K562 (cell line): Measurements from ENCODE around the gene CEACAM18. TPM values are rescaled to one million over a fixed set of nuclear protein-coding genes. Genes with fewer than 3 reads are reported as not detected.

Experiments
- ATAC-seq: fragments of 200-7000 bp; cut with Tn5 transposase; 3 replicates; pipeline ENCODE4 v1.9.1; 2020; ENCODE audit warnings: moderate library complexity
- BruUV-seq: library from RNA; stranded (reverse); fragments of 400-500 nt; replicated peaks from 2 replicates; lab custom pipeline; 2021; lab: Mats Ljungman, UMichigan
- CTCF ChIA-PET: fragments of 300-600 bp; formaldehyde crosslinking; extraction: SDS; loops from one replicate; lab custom pipeline; 2021; ENCODE audit warnings: low intra/inter-chr PET ratio; lab: Yijun Ruan, JAX
- POLR2A ChIA-PET: fragments of 300-600, 350-650 bp; sonication (Branson Sonifier 250); formaldehyde crosslinking; extraction: SDS; loops from one replicate; lab custom pipeline; 2021; ENCODE audit warnings: antibody characterized with exemption, inconsistent platforms; lab: Yijun Ruan, JAX
- DNase-seq, 4 experiments: peaks; one replicate each; pipeline versions ENCODE4 v3.0.0 to v3.0.0-alpha.2; 2011 to 2018; ENCODE audit warnings: low spot score in 3 of 4, mixed read lengths in 3 of 4; ENCODE audit errors: extremely low read depth in 1 of 4
- FAIRE-seq: peaks from 2 replicates; lab custom pipeline; 2011; peaks lifted over from hg19 to GRCh38; lab: Jason Lieb, UNC
- H2AFZ ChIP-seq: 2 replicates; pipeline ENCODE4 v1.6.0; 2011; ENCODE audit warnings: low read depth, low read length, control low read depth, inconsistent platforms
- H3K27ac ChIP-seq: fragments of 200-600 bp; 3 replicates; pipeline ENCODE4 v1.8.0; 2011; ENCODE audit warnings: low read depth, mild to moderate bottlenecking, control low read depth, inconsistent platforms, low read length, moderate library complexity, mixed read lengths; ENCODE audit errors: extremely low read depth
- H3K27me3 ChIP-seq, 2 experiments: fragments of 300-600 bp in 1 of 2; 2 replicates in 1 of 2; 3 replicates in 1 of 2; pipeline versions ENCODE4 v1.6.0 to v1.8.0; 2011; ENCODE audit warnings: inconsistent platforms in 2 of 2, low read length in 2 of 2, mild to moderate bottlenecking in 1 of 2, mixed read lengths in 1 of 2, moderate library complexity in 1 of 2; ENCODE audit not compliant: control insufficient read depth in 2 of 2, insufficient read depth in 2 of 2
- H3K36me3 ChIP-seq: fragments of 300-600 bp; 3 replicates; pipeline ENCODE4 v1.8.0; 2011; ENCODE audit warnings: mild to moderate bottlenecking, low read length, inconsistent platforms; ENCODE audit not compliant: control insufficient read depth, insufficient read depth
- H3K4me1 ChIP-seq, 2 experiments: fragments of 200-600 bp in 1 of 2; replicated peaks in 1 of 2; 2 replicates in 1 of 2; 3 replicates in 1 of 2; pipeline versions ENCODE4 v1.5.1 to v1.8.0; 2011; ENCODE audit warnings: inconsistent platforms in 2 of 2, low read length in 2 of 2, mild to moderate bottlenecking in 1 of 2, mixed read lengths in 1 of 2, moderate library complexity in 1 of 2; ENCODE audit not compliant: control insufficient read depth in 2 of 2, insufficient read depth in 2 of 2
- H3K4me2 ChIP-seq: 2 replicates; pipeline ENCODE4 v1.6.1; 2011; ENCODE audit warnings: low read length, control low read depth, inconsistent platforms, mixed read lengths; ENCODE audit not compliant: insufficient read depth
- H3K4me3 ChIP-seq: fragments of 200-600 bp; sonication (generic), shearing (Covaris generic); 2 replicates; pipeline ENCODE4 v1.5.1; 2016; ENCODE audit warnings: control low read depth, inconsistent platforms
- H3K79me2 ChIP-seq: fragments of 200-600 bp; 3 replicates; pipeline ENCODE4 v1.8.0; 2011; ENCODE audit warnings: low read length, inconsistent platforms; ENCODE audit not compliant: control insufficient read depth, insufficient read depth
- H3K9ac ChIP-seq, 2 experiments: 2 replicates each; pipeline versions ENCODE4 v1.6.0 to v1.6.1; 2011; ENCODE audit warnings: low read depth in 2 of 2, low read length in 2 of 2, control low read depth in 1 of 2, inconsistent platforms in 1 of 2, mild to moderate bottlenecking in 1 of 2, mixed read lengths in 1 of 2; ENCODE audit not compliant: insufficient read depth in 1 of 2
- H3K9me1 ChIP-seq: one replicate; pipeline ENCODE4 v1.6.0; 2011; ENCODE audit warnings: inconsistent platforms, mild to moderate bottlenecking, low read length, moderate library complexity; ENCODE audit not compliant: control insufficient read depth, insufficient read depth
- H3K9me3 ChIP-seq: replicated peaks from 2 replicates; pipeline ENCODE4 v1.5.1; 2011; ENCODE audit warnings: low read depth, low read length, inconsistent platforms; ENCODE audit not compliant: control insufficient read depth, insufficient read depth
- H4K20me1 ChIP-seq: replicated peaks from 2 replicates; pipeline ENCODE4 v1.6.1; 2011; ENCODE audit warnings: low read length, inconsistent platforms, mixed read lengths; ENCODE audit not compliant: control insufficient read depth, insufficient read depth
- BCL6 ChIP-seq: fragments of 250-450 bp; sonication (Bioruptor Pico); IDR thresholded peaks from 2 replicates; pipeline ENCODE4 v1.4.0; 2020
- CBX5 ChIP-seq: IDR thresholded peaks from 2 replicates; pipeline ENCODE4 v1.6.1; 2014; ENCODE audit warnings: low read depth, borderline replicate concordance
- FOXJ3 ChIP-seq: sonication (generic); formaldehyde crosslinking; IDR thresholded peaks from 2 replicates; pipeline ENCODE4 v1.4.0; 2020; ENCODE audit warnings: mild to moderate bottlenecking, missing genetic modification reagents
- KLF1 ChIP-seq: fragments of 450-650 bp; IDR thresholded peaks from 2 replicates; pipeline ENCODE4 v1.6.1; 2016; ENCODE audit warnings: missing genetic modification characterization, missing compliant biosample characterization
- L3MBTL2 ChIP-seq: fragments of 450-650 bp; IDR thresholded peaks from 2 replicates; pipeline ENCODE4 v1.6.1; 2016; ENCODE audit warnings: mild to moderate bottlenecking, moderate library complexity
- MITF ChIP-seq: IDR thresholded peaks from 2 replicates; pipeline ENCODE4 v1.6.1; 2014; ENCODE audit warnings: antibody characterized with exemption
- MTF1 ChIP-seq: fragments of 250-450 bp; sonication (Bioruptor Pico); IDR thresholded peaks from 2 replicates; pipeline ENCODE4 v1.9.0; 2021; ENCODE audit warnings: moderate library complexity, mild to moderate bottlenecking, inconsistent platforms, borderline replicate concordance
- NCOA2 ChIP-seq, 2 experiments: fragments of 450-650 bp; IDR thresholded peaks; 2 replicates each; pipeline ENCODE4 v1.6.1; 2018; ENCODE audit warnings: mild to moderate bottlenecking in 2 of 2, moderate library complexity in 1 of 2; ENCODE audit not compliant: partially characterized antibody in 2 of 2
- TARDBP ChIP-seq: fragments of 450-650 bp; IDR thresholded peaks from 2 replicates; pipeline ENCODE4 v1.6.1; 2016
- U2AF2 ChIP-seq: fragments of 200-400 bp; formaldehyde crosslinking; optimal IDR thresholded peaks from 2 replicates; pipeline ENCODE3; 2017; ENCODE audit warnings: low read depth, mild to moderate bottlenecking, low read length
- ZNF239 ChIP-seq: fragments of 250-450 bp; sonication (Bioruptor Pico); IDR thresholded peaks from 2 replicates; pipeline ENCODE4 v1.4.0; 2020; ENCODE audit warnings: mild to moderate bottlenecking
- ZNF398 ChIP-seq: fragments of 250-450 bp; sonication (Bioruptor Pico); IDR thresholded peaks from 2 replicates; pipeline ENCODE4 v1.8.0; 2021; ENCODE audit warnings: moderate library complexity, mild to moderate bottlenecking, inconsistent platforms
- ZNF507 ChIP-seq: conservative IDR thresholded peaks from 2 replicates; pipeline ENCODE4 v1.6.1; 2017; ENCODE audit warnings: missing genetic modification characterization, missing compliant biosample characterization
- ZNF511 ChIP-seq: sonication (generic); formaldehyde crosslinking; IDR thresholded peaks from 2 replicates; pipeline ENCODE4 v1.8.0; 2022; ENCODE audit warnings: mild to moderate bottlenecking, missing genetic modification reagents
- ZNF583 ChIP-seq: fragments of 250-450 bp; sonication (Bioruptor Pico); IDR thresholded peaks from 2 replicates; pipeline ENCODE4 v1.4.0; 2020
- WGBS: fragments of 100-300 bp; shearing (Covaris generic); methylation state at CpG from one replicate; pipeline ENCODE4 v1.1.6; 2016; ENCODE audit warnings: low coverage, mixed read lengths; ENCODE audit not compliant: insufficient coverage; ENCODE audit errors: missing lambda C conversion rate; 5-methylcytosine and 5-hydroxymethylcytosine counted together
- in situ Hi-C: fragments of 300-500 bp; cut with MboI; formaldehyde crosslinking; loops from 4 replicates; pipeline ENCODE4 v1.15.0; 2018; ENCODE audit warnings: inconsistent platforms, mixed read lengths
- intact Hi-C: fragments of 100-400 bp; cut with micrococcal nuclease; formaldehyde crosslinking; loops from 2 replicates; pipeline ENCODE4 v1.14.2; 2022
- polyA plus RNA-seq, 8 experiments: library from polyadenylated mRNA; depleted of rRNA in 4 of 8; stranded (reverse) in 5 of 8; unstranded in 3 of 8; fragments of >200 nt; fragmentation: Nextera tagmentation in 2 of 8; fragmentation: Illumina TruSeq in 1 of 8; extraction: Ambion mirVana in 2 of 8; extraction: Trizol in 1 of 8; gene quantifications; 2 replicates each; pipeline versions ENCODE4 v1.2.1 to v1.2.3, GENCODE V29; 2011 to 2014; ENCODE audit warnings: inconsistent platforms in 1 of 8, missing spikeins in 1 of 8
- total RNA-seq, 7 experiments: library from RNA; depleted of rRNA in 6 of 7; stranded (reverse); fragments of >200 nt in 6 of 7; fragmentation: Illumina TruSeq in 2 of 7; extraction: Trizol in 2 of 7; gene quantifications; 2 replicates each; pipeline versions ENCODE4 v1.2.1 to v1.2.3, GENCODE V29; 2011 to 2021; ENCODE audit warnings: low replicate concordance in 1 of 7

CEACAM18 gene
- total and polyA plus RNA-seq, 9 of the 15 experiments (the other 6 are each of a cell fraction or from before 2014, with no cell fraction given), result 0.08 to 0.24 (median 0.15) TPM; not detected in 3

- in situ Hi-C loops, result no loop called here
- Histone ChIP-seq H3K9me3 (no peaks in the 10 kb centered on the region), H4K20me1 (no peaks in the 10 kb centered on the region), H3K79me2 (no peaks in the 10 kb centered on the region), H3K9me1 (no peaks in the 10 kb centered on the region), H3K27ac (no peak overlapping the region), H3K27me3 (no peaks in the 10 kb centered on the region), H2AFZ (no peak overlapping the region), H3K4me3 (no peak overlapping the region), H3K36me3 (no peaks in the 10 kb centered on the region), H3K4me1 (peaks cover 5 to 6% of the 10 kb centered on the region in 2 experiments; a peak in 3 of 5 replicates), H3K4me2 (no peak overlapping the region), H3K9ac (peak overlapping the region in 1 of 2 experiments; percentile 43; a peak in 1 of 4 replicates)
- CTCF ChIA-PET, result no interaction called here
- no TSS peak for BruUV-seq
- POLR2A ChIA-PET, result no interaction called here
- intact Hi-C loops, result no loop called here
- ATAC-seq (no peak), FAIRE-seq (no peak), DNase-seq (no peak)
- 65% methylated on average over 6 of the region's 7 CpGs for WGBS
- TF ChIP-seq ZNF239 (CRISPR knock-in tag) (no peak), ZNF583 (CRISPR knock-in tag) (no peak), BCL6 (CRISPR knock-in tag) (no peak), FOXJ3 (CRISPR knock-in tag) (no peak), L3MBTL2 (no peak), TARDBP (no peak), NCOA2 (IDR thresholded peaks at IDR 0.05; ENCODE audit: partially characterized antibody in 2 of 2) (no peak), ZNF507 (tag) (no peak)
These were observed 13.2 kb downstream of the CEACAM18 start for GRCh38 chr19:51491586-51491985.

- intact Hi-C loops, result no loop called here
- peaks cover 6 to 9% of the 10 kb centered on the region in 2 experiments; a peak in 4 of 5 replicates for H3K4me1 ChIP-seq
- in situ Hi-C loops, result no loop called here
- CTCF ChIA-PET, result no interaction called here
- BruUV-seq, result no TSS peak
- no peak for FAIRE-seq
- H3K9ac ChIP-seq, result peak overlapping the region in 1 of 2 experiments; percentile 48; a peak in 1 of 4 replicates
- TF ChIP-seq MTF1 (CRISPR knock-in tag), result no peak
- no peak for TF ChIP-seq CBX5
- TF ChIP-seq U2AF2, result no peak
- no peak for TF ChIP-seq KLF1 (tag)
- no peak for TF ChIP-seq ZNF398 (CRISPR knock-in tag)
- TF ChIP-seq MITF, result no peak
- TF ChIP-seq ZNF511 (CRISPR knock-in tag), result no peak
- TF ChIP-seq, all 486 proteins: peak for 0
- ATAC-seq, result no peak
- POLR2A ChIA-PET, result no interaction called here
- Histone ChIP-seq H3K4me2 (no peak overlapping the region), H4K20me1 (no peaks in the 10 kb centered on the region), H3K9me3 (no peaks in the 10 kb centered on the region), H3K27me3 (no peaks in the 10 kb centered on the region), H3K36me3 (no peaks in the 10 kb centered on the region), H3K27ac (no peak overlapping the region), H2AFZ (peak overlapping the region; percentile 67), H3K79me2 (no peaks in the 10 kb centered on the region), H3K9me1 (no peaks in the 10 kb centered on the region), H3K4me3 (no peak overlapping the region)
- no peak for DNase-seq
- WGBS, result 8% methylated on average over 2 of the region's 2 CpGs
These were observed 15.4 kb downstream of the CEACAM18 start for GRCh38 chr19:51493776-51494175.
